Effector CD4-positive, alpha-beta T cell (primary cell): ENCODE measurements around the gene SORL1-AS1.

Experiments
- DNase-seq: peaks from one replicate; pipeline ENCODE4 v3.0.0-alpha.2; 2020

The SORL1-AS1 gene

GRCh38 chr11:121451178-121451985 lies 1.4 kb downstream of the SORL1-AS1 start:
- no peak for DNase-seq

- no peak for DNase-seq
Observed at GRCh38 chr11:121450401-121450800, 2.4 kb downstream of the SORL1-AS1 start.

GRCh38 chr11:121449626-121450025 lies 3.1 kb downstream of the SORL1-AS1 start:
- DNase-seq = no peak

- no peak for DNase-seq
Observed at GRCh38 chr11:121449123-121449522, 3.6 kb downstream of the SORL1-AS1 start.

GRCh38 chr11:121448431-121448941 lies 4.3 kb downstream of the SORL1-AS1 start:
- no peak for DNase-seq

GRCh38 chr11:121448011-121448410 lies 4.8 kb downstream of the SORL1-AS1 start:
- no peak for DNase-seq

GRCh38 chr11:121446752-121447156 lies 6.0 kb downstream of the SORL1-AS1 start:
- DNase-seq = no peak

GRCh38 chr11:121445071-121445768 lies 7.5 kb downstream of the SORL1-AS1 start:
- no peak for DNase-seq

GRCh38 chr11:121444526-121444925 lies 8.2 kb downstream of the SORL1-AS1 start:
- no peak for DNase-seq

GRCh38 chr11:121443688-121444275 lies 9.0 kb downstream of the SORL1-AS1 start:
- no peak for DNase-seq

- DNase-seq = no peak
Observed at GRCh38 chr11:121441521-121441920, 11.2 kb downstream of the SORL1-AS1 start.

- DNase-seq = no peak
Observed at GRCh38 chr11:121439759-121440158, 13.0 kb downstream of the SORL1-AS1 start.

GRCh38 chr11:121439337-121439736 lies 13.4 kb downstream of the SORL1-AS1 start:
- no peak for DNase-seq

GRCh38 chr11:121437686-121438078 lies 15.1 kb downstream of the SORL1-AS1 start:
- DNase-seq = no peak

GRCh38 chr11:121437018-121437685 lies 15.6 kb downstream of the SORL1-AS1 start:
- DNase-seq = no peak

- DNase-seq = no peak
Observed at GRCh38 chr11:121435551-121436511, 16.9 kb downstream of the SORL1-AS1 start.

GRCh38 chr11:121435132-121435531 lies 17.6 kb downstream of the SORL1-AS1 start:
- DNase-seq = no peak

- DNase-seq = no peak
Observed at GRCh38 chr11:121431820-121432526, 20.8 kb downstream of the SORL1-AS1 start.

GRCh38 chr11:121429556-121429955 lies 23.2 kb downstream of the SORL1-AS1 start:
- DNase-seq = no peak

- DNase-seq = no peak
Observed at GRCh38 chr11:121427400-121427744, 25.4 kb downstream of the SORL1-AS1 start.
